Measurements from ENCODE around the gene NTN3.
"Not testable (repeated sequence)": the region's sequence is repeated elsewhere in the genome, so short reads cannot be mapped to it uniquely, and the experiment has no call there.

NTN3 gene

DNA sequence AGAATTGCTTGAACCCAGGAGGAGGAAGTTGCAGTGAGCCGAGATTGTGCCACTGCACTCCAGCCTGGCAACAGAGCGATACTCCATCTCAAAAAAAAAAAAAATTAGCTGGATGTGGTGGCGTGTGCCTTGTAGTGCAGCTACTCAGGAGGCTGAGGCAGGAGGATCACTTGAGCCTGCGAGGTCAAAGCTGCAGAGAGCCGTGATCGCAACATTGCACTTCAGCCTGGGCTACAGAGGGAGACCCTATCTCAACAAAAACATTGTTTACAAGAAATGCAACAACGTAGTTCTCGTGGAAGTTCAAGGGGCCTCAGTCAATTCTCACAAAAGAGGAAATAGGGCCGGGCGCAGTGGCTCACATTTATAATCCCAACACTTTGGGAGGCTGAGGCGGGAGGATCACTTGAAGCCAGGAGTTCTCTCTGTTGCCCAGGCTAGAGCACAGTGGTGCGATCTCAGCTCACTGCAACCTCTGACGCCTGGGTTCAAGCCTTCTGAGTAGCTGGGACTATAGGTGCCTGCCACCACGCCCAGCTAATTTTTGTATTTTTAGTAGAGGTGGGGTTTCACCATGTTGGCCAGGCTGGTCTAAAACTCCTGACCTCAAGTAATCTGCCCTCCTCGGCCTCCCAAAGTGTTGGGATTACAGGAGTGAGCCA, 29.8 kb upstream of the NTN3 start:
- DNase-seq (ENCODE audit: low read depth in 2 of 2, low spot score in 1 of 2): not testable (repeated sequence)

DNA sequence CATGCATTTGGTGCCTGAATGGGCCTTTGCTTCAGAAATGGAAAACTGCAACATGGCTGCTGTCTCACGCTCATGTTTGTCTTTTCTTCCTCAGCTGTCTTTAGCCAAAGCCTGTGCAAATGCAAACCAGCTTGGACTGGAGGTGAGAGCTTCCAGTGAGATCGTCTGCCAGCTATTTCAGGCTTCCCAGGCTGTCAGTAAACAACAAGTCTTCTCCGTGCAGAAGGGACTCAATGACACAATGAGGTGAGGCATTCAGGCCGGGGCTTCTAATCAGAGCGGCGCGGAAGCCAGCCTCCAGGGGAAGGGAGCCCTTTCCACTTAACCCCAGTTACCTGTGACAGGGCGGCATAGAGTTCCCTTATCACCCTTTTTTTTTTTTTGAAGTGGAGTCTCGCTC, 27.5 kb upstream of the NTN3 start:
- DNase-seq (ENCODE audit: low read depth in 2 of 2, low spot score in 1 of 2): no peak

DNA sequence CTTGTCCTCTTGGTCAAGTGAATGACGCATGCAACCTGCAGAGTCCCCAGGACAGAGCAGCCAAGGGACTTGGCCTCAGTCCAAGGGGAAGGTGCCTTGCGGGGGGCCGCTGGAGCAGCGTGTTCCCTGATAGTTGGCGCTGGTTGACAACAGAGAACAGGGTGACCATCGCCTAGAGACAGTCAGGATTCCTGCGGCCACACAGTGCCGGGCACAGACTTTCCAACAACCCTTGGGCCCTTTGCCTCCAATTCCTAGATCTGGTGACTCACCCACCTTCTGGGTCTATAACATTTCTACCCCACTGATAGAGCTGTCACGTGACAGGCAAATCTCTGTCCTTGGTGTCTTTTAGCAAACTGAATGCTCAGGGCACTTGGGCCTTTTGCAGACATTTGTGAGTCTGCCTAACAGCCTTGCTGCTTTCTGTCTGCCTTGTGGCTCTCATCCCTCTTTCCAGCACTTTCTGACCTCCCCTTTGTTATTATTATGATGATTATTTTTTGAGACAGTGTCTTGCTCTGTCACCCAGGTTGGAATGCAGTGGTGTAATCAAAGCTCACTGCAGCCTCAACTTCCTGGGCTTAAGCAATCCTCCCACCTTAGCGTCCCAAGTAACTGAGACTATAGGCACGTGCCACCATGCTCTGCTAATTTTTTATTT, 23.0 kb upstream of the NTN3 start:
- DNase-seq (ENCODE audit: low read depth in 2 of 2, low spot score in 1 of 2): no peak

DNA sequence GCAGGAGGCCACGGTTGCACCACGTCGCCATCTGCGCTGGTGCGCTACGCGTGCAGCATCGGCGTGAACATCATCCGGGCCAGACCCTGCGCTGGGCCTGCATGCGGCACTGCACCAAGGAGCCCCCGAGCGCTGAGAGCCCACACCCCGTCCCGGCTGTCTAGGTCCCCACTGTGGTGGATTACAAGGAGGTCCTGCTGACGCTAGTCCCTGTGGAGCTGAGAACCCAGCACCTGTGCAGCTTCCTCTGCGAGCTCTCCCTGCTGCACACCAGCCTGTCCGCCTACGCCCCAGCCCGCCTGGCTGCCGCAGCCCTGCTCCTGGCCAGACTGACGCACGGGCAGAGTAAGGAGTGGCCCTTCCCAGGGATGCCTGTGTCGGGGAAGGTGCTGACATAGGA, 22.0 kb upstream of the NTN3 start:
- no peak for DNase-seq (ENCODE audit: low read depth in 2 of 2, low spot score in 1 of 2)

DNA sequence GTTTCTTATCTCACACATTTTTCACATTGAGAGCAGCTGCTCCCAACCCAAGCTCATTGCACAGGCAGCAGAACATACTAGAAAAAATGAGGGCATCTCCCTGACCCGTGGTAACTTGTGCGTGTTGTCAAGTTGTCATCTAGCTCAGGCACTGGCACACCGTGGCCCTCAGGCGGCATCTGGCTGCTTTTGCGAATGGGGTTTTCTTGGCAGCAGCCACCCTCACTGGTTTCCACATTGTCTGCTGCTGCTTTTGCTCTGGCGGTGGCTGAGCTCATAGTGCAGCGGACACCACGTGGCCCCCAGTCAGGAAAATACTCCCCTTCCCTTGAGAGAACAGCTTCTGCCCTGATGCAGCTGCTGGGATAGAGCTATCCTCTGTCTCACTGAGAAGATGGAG, 20.6 kb upstream of the NTN3 start:
- no peak for DNase-seq (ENCODE audit: low read depth in 2 of 2, low spot score in 1 of 2)

DNA sequence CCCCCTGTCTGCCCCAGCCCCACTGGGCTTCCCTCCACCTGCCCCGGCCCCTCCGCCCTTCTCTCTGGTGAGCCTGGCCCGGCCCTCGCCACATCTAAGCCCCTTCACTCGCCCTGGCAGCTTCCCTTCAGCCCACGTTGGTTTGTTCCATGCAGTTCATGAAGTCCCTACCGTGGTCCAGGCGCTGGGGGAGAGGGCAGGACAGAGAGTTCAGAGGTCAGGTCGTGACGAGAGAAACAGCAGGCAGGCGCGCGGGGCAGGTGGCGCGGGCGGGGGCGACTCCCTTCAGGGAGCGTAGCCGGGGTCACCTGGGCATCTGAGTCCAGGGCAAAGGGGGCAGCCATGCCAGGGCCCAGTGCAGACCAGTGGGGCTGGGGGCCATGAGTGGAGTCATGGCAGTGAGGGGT, 20.1 kb upstream of the NTN3 start:
- DNase-seq (ENCODE audit: low read depth in 2 of 2, low spot score in 1 of 2): no peak

DNA sequence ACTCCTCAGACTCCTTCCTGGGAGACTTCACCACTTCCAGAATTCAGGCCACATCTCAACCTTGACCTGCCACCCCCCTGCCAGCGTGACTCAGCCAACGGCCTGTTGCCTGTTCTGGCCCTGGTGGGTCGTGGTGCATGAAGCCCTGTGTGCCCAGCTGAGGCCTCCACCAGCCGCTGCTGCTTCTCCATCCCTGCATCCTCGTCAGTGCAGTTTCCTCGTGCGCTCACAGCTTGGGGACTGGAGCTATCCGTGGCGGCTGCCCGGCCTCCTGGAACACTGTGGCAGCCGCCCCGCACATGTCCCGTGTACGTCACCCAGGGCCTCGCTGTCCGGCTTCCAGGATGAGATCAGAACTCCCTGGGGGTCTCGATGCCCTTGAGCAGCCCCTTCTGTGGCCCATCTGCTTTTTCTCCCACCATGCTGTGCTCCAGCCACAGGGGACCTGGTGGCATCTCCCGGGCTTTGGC, 19.2 kb upstream of the NTN3 start:
- no peak for DNase-seq (ENCODE audit: low read depth in 2 of 2, low spot score in 1 of 2)

DNA sequence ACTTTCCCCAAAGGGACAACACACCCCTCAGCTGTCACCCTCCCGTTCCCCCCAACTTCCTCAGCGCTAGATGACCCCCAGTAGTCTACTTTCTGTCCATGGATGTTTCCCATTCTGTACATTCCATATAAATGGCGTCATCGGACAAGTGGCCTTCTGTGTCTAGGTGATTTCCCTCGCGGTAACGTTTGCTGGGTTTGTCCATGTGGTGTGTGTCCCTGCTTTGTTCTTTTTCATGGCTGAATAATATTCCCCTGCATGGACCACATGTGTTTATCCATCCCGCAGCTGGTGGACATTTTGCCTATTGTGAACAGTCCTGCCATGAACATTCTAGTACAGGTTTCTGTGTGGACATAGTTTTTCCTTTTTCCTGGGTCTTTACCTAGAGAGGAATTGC, 18.4 kb upstream of the NTN3 start:
- no peak for DNase-seq (ENCODE audit: low read depth in 2 of 2, low spot score in 1 of 2)

DNA sequence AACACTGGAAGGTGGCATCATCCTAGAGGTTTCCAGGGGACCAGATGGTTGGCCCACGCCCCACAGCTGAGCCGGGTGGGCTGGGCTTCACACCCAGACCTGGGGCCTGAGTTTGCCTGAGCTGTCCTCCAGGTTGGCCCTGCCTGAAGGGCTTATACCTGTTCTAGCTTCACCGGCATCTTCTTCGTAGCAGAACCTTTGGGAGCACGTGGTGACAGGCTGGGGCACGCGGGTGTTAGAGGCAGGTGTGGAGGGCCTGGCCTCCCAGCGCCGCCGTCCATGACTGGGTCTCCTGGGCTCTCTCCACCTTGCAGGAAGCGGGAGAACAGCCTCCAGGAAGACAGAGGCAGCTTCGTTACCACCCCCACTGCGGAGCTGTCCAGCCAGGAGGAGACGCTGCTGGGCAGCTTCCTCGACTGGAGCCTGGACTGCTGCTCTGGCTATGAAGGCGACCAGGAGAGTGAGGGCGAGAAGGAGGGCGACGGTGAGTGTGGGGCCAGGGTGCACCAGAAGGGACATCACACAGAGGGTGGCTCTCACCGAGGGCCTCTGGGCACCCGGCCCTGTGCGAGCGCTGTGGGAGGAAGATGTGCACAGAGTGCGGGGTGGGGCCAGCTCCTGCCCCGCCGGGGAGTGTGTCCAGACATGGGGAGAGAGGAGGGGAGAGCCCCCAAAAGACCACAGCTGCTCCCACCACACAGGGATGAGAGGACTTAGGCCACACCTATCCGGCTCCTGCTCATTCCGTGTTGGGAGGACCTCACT, 15.8 kb upstream of the NTN3 start:
- DNase-seq (ENCODE audit: low read depth in 2 of 2, low spot score in 1 of 2): no peak

DNA sequence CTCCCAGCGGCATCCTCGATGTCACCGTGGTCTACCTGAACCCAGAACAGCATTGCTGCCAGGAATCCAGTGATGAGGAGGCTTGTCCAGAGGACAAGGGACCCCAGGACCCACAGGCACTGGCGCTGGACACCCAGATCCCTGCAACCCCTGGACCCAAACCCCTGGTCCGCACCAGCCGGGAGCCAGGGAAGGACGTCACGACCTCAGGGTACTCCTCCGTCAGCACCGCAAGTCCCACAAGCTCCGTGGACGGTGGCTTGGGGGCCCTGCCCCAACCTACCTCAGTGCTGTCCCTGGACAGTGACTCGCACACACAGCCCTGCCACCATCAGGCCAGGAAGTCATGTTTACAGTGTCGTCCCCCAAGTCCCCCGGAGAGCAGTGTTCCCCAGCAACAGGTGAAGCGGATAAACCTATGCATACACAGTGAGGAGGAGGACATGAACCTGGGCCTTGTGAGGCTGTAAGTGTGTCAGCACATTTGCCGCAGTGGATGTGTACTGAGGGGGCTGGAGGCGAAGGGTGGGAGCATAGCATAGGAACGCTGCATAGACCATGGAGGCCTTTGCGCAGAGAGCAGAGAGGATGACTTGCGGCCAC, 14.4 kb upstream of the NTN3 start:
- no peak for DNase-seq (ENCODE audit: low read depth in 2 of 2, low spot score in 1 of 2)

DNA sequence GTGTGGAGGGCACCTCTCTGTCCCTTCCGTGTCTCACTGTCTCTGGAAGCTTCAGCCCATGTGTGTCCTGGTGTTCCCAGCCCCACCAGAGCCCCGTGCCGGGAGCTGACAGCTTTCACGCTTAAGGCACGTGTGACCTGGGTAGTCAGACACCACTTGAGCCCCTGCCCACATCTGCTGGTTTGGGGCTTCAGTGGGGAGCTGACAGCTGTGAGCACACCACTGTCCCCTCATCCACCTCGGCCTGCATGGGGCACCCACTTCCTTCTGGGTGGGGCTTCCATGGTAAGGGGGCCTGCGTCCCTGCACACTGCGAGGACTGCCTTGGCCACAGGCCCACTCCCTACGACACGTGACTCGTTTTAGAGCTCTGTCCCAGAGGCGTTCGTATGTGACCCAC, 13.8 kb upstream of the NTN3 start:
- no peak for DNase-seq (ENCODE audit: low read depth in 2 of 2, low spot score in 1 of 2)

DNA sequence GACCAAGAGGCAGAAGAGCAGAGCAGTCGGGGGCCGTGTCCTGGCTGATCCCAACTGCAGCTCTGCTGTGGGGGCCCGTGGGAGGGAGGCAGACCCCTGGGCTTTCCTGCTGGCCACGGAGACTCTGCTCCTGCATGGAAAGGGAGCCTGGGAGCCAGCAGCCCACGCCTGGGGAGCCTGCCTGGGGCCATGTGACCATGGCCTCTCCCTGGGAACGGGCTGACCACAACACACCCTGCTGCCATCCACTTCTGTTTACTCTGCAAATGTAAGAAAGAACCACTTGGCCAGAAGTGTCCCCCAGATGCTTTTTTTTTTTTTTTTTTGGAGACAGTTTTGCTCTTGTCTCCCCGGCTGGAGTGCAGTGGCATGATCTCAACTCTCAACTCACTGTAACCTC, 13.2 kb upstream of the NTN3 start:
- DNase-seq (ENCODE audit: low read depth in 2 of 2, low spot score in 1 of 2): no peak

DNA sequence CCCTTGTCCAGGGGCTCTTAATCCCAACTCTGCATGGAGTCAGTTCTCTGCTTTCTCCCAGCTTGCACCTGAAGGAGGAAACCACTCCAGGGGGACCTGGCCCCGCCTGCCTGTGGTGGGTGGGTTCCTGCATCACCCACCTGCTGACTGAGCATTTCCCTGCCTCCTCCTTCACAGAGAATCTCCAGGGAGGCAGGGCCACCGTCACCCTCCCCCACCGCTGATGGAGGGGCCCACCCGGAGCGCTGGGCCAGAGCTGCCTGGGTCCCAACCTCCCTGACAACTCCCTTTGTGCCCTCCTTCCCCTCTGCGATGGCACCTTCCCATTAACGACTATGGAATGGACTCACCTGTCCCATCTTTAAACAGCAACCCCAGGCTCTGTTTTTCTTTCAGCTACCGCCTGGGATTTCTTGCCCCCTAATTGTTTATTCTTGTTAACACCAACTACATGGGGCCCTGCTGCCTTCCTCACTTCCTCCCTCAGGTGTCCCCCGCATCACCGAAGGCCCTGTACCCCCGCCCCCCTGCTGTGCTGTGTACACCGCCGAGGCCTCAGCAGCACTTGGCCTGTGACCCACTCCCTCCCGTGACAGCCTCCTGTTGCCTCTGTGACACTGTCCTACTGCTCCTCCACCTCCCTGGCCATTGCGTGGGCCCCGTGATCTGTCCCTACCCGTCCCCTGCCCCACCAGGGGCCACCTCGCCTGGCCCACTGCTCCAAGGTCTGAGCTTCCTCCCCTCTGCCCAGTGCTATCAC, 12.0 kb upstream of the NTN3 start:
- DNase-seq (ENCODE audit: low read depth in 2 of 2, low spot score in 1 of 2): no peak

DNA sequence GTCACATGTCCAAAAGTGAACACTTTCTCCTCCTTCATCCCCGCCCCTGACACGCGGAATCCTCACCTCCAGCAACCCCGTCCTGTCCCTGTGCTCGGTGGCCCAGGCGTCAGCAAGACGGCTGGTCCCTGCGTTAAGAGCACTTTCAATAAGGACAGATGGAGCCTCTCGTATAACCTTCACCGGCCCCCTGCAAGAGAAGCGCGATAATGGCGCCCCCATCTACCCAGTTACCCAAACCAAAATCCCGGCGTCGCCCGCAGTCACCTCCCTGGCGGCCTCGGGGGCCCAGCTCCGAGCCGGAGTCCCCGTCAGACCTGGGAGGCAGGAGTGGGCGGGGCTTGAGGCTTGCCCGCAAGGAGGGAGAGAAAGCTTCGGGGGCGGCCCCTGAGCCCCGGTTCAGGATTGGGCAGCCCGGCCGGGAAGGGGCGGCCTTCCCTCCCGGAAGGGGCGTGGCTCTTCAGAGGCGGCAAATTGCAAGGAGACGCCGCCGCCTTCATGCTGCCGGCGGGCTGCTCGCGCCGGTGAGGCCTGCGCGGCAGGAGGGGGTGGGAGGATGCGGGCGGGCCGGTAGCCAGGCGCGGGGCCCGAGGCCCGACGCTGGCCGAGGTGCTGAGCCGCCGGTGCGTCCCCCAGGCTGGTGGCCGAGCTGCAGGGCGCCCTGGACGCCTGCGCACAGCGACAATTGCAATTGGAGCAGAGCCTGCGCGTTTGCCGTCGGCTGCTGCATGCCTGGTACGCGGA, 11.3 kb upstream of the NTN3 start, which contains the start of gene TEDC2:
TEDC2 (plus strand) TSS at position 463 of the 744 bp plus-strand sequence; CDS start at position 499, 36 bp downstream.
- DNase-seq (ENCODE audit: low read depth in 2 of 2, low spot score in 1 of 2): peak; percentile 92 to 94

DNA sequence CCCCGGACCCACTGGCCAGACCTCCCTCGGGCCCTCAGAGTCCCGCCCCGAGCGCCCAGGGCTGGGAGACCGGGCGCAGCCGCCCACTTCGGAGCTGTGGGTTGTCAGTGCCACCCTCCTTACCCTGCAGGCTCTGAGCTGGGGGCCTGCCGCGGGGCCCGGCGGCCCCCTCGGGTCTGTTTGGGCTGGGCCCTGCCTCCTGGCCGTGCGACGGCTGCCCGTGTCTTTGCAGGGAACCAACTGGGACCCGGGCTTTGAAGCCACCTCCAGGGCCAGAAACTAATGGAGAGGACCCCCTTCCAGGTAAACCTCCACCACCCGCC, 10.7 kb upstream of the NTN3 start:
- no peak for DNase-seq (ENCODE audit: low read depth in 2 of 2, low spot score in 1 of 2)

DNA sequence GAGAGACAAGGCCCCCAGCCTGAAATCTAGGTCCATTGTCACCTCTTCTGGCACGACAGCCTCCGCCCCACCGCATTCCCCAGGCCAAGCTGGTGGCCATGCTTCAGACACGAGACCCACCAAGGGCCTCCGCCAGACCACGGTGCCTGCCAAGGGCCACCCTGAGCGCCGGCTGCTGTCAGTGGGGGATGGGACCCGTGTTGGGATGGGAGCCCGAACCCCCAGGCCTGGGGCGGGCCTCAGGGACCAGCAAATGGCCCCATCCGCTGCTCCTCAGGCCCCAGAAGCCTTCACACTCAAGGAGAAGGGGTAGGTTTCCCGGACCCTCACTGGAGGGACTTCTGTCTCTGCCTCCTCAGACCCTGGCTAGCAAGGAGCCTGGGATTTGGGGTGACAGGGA, 10.2 kb upstream of the NTN3 start:
- no peak for DNase-seq (ENCODE audit: low read depth in 2 of 2, low spot score in 1 of 2)

DNA sequence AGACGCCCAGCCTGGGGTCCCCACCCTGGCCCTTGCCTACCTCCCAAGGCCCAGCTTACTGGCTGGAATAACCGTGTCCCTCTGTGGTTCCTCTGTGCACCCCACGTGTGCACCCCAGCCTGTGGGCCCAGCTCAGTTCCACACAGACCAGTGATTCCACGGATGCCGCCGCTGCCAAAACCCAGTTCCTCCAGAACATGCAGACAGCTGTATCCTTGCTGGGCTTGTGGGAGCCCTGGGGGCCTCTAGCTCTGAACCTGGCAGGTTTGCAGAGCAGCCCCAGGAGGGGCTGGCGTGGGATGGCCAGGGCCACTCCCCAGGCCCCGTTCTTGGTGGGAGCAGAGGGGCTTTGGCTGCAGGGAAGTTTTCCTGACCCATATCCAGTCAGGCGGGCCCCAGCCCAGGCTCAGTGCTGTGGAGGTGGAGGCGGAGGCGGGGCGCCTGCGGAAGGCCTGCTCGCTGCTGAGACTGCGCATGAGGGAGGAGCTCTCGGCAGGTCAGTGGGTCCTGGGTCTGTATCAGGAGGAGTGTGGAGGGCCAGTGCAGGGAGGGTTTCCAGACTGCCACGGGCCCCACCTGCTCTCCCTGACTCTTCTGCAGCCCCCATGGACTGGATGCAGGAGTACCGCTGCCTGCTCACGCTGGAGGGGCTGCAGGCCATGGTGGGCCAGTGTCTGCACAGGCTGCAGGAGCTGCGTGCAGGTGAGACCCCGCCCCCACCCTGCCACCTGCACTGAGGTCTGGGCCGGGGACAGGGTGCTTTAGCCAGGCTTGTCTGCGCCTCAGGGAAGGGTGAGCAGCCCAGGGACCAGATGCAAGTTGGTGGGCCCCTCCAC, 8.8 kb upstream of the NTN3 start:
- no peak for DNase-seq (ENCODE audit: low read depth in 2 of 2, low spot score in 1 of 2)

DNA sequence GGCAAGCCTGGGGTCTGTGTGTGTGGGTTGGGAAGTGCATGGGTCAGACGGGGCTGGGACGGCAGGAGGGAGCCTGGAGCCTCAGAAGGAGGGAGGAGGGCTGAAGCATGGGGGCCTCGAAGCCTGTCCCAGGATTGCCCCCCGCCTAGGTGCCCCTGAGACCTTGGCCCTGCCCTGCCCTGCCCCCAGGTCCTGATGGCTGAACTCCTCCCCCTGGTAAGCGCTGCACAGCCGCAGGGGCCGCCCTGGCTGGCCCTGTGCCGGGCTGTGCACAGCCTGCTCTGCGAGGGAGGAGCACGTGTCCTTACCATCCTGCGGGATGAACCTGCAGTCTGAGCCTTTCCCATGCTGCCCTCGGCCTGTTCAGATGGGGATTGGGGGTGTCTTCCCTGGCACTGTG, 6.8 kb upstream of the NTN3 start:
- DNase-seq (ENCODE audit: low read depth in 2 of 2, low spot score in 1 of 2): no peak

DNA sequence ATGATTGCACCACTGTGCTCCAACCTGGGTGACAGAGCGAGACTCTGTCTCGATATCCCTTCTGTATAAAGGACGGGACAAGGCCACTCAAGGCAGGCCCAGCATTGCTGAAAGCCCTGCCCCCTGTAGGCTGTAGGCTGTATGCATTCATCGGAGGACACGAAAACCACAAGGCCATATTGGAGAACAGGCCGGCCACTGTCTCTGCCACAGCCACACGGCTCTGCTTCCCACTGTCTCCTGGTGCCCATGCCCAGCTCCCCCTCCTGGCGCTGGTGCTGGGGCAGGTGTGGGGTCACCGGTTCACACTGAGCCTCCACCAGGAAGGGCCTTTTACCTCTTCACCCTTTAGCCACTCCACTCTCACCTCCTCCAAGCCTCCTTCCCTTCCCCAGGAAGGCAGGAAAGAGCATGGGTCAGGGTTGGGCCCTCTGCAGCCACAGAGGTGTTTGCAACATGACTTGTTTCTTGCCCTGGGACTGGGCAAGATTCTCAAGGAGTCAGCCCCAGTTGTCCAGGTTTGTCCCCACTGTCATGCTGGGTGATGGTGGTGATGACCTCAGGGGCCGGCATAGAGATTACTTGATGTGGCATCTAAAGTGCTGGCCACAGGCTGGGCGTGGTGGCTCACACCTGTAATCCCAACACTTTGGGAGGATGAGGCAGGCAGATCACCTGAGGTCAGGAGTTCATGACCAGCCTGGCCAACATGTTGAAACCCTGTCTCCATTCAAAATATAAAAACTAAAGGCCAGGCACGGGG, 5.3 kb upstream of the NTN3 start:
- no peak for DNase-seq (ENCODE audit: low read depth in 2 of 2, low spot score in 1 of 2)

Data from stimulated activated CD8-positive, alpha-beta memory T cell treated with anti-CD3 and anti-CD28 coated beads, Interleukin-4, amount 100 ng/mL, for 1 hour (primary cell).